ENCODE data around the gene HMGN3. TPM values are rescaled to one million over a fixed set of nuclear protein-coding genes. Genes with fewer than 3 reads are reported as not detected.

The HMGN3 gene
- total RNA-seq (2022; extraction: Qiagen RNA extraction; ENCODE audit: low read depth) = 48.3 to 69.3 TPM (median 64.2 TPM) in 5 replicates

GRCh38 chr6:79234150-79235022 lies at the start of gene HMGN3:
Gene HMGN3, minus strand, starts transcription at chr6:79234682.

Other genes with a start within 250 kb of the HMGN3 start
- 3.9 to 7.1 TPM (median 5.5 TPM) in 5 replicates for gene PHIP, start 156.4 kb downstream of the HMGN3 start, total RNA-seq (2022; extraction: Qiagen RNA extraction; ENCODE audit: low read depth)